ENCODE data around the gene FOXA1. TPM values are rescaled to one million over a fixed set of nuclear protein-coding genes. Genes with fewer than 3 reads are reported as not detected.
"Not testable (repeated sequence)": the region's sequence is repeated elsewhere in the genome, so short reads cannot be mapped to it uniquely, and the experiment has no call there.

FOXA1 gene
- total RNA-seq, 2 donors from 2014 or later: 186 to 656 TPM

GRCh38 chr14:37559386-37559785, 35.7 kb downstream of the FOXA1 start:
- Histone ChIP-seq H3K36me3 (no peaks in the 10 kb centered on the region), H3K4me1 (replicated peaks) (peaks cover 4% of the 10 kb centered on the region), H3K27ac (no peak overlapping the region), H3K4me3 (no peak overlapping the region), H3K9me3 (no peaks in the 10 kb centered on the region), H3K27me3 (replicated peaks; ENCODE audit: insufficient read depth) (no peaks in the 10 kb centered on the region)
- WGBS: 62% methylated on average over 6 of the region's 6 CpGs
- no peak for DNase-seq (ENCODE audit: low spot score)
- intact Hi-C loops (cut with DNase I): no loop called here
- TF ChIP-seq POLR2AphosphoS5 (IDR thresholded peaks at IDR 0.05) (no peak), POLR2A (IDR thresholded peaks at IDR 0.05) (no peak)
- TF ChIP-seq, protein P1, sequence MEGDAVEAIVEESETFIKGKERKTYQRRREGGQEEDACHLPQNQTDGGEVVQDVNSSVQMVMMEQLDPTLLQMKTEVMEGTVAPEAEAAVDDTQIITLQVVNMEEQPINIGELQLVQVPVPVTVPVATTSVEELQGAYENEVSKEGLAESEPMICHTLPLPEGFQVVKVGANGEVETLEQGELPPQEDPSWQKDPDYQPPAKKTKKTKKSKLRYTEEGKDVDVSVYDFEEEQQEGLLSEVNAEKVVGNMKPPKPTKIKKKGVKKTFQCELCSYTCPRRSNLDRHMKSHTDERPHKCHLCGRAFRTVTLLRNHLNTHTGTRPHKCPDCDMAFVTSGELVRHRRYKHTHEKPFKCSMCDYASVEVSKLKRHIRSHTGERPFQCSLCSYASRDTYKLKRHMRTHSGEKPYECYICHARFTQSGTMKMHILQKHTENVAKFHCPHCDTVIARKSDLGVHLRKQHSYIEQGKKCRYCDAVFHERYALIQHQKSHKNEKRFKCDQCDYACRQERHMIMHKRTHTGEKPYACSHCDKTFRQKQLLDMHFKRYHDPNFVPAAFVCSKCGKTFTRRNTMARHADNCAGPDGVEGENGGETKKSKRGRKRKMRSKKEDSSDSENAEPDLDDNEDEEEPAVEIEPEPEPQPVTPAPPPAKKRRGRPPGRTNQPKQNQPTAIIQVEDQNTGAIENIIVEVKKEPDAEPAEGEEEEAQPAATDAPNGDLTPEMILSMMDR (IDR thresholded peaks at IDR 0.05): no peak

- H3K36me3 ChIP-seq: no peaks in the 10 kb centered on the region
- no peaks in the 10 kb centered on the region for H3K9me3 ChIP-seq
- H3K27me3 ChIP-seq (replicated peaks; ENCODE audit: insufficient read depth): no peaks in the 10 kb centered on the region
- H3K4me3 ChIP-seq: no peak overlapping the region
- TF ChIP-seq, protein P1 (IDR thresholded peaks at IDR 0.05): no peak
- 95% methylated on average over 4 of the region's 4 CpGs for WGBS
- no peak for DNase-seq (ENCODE audit: low spot score)
- H3K27ac ChIP-seq: no peak overlapping the region
- intact Hi-C loops (cut with DNase I): no loop called here
- H3K4me1 ChIP-seq (replicated peaks): peaks cover 4% of the 10 kb centered on the region
Measured at GRCh38 chr14:37558740-37559139, 36.3 kb downstream of the FOXA1 start.

DNA sequence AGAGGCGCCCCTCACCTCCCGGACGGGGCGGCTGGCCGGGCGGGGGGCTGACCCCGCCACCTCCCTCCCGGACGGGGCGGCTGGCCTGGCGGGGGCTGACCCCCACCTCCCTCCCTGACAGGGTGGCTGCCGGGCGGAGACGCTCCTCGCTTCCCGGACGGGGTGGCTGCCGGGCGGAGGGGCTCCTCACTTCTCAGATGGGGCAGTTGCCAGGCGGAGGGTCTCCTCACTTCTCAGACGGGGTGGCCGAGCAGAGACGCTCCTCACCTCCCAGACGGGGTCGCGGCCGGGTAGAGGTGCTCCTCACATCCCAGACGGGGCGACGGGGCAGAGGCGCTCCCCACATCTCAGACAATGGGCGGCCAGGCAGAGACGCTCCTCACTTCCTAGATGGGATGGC, 39.5 kb downstream of the FOXA1 start:
- H3K36me3 ChIP-seq; intact Hi-C loops (cut with DNase I); H3K4me1 ChIP-seq (replicated peaks); H3K4me3 ChIP-seq; DNase-seq (ENCODE audit: low spot score); H3K27me3 ChIP-seq (replicated peaks; ENCODE audit: insufficient read depth); H3K9me3 ChIP-seq; H3K27ac ChIP-seq: not testable (repeated sequence)
- WGBS: 91% methylated on average over 16 of the region's 33 CpGs

GRCh38 chr14:37553935-37554550, 41.0 kb downstream of the FOXA1 start:
- DNase-seq (ENCODE audit: low spot score): no peak
- 100% methylated on average over 1 of the region's 1 CpG for WGBS
- TF ChIP-seq, protein P1 (IDR thresholded peaks at IDR 0.05): no peak
- TF ChIP-seq POLR2A (IDR thresholded peaks at IDR 0.05): no peak
- no peak for TF ChIP-seq POLR2AphosphoS5 (IDR thresholded peaks at IDR 0.05)
- H3K27me3 ChIP-seq (replicated peaks; ENCODE audit: insufficient read depth): no peaks in the 10 kb centered on the region
- H3K36me3 ChIP-seq: no peaks in the 10 kb centered on the region
- no peak overlapping the region for H3K27ac ChIP-seq
- intact Hi-C loops (cut with DNase I): no loop called here
- H3K4me1 ChIP-seq (replicated peaks): no peaks in the 10 kb centered on the region
- H3K4me3 ChIP-seq: no peak overlapping the region
- no peaks in the 10 kb centered on the region for H3K9me3 ChIP-seq

DNA sequence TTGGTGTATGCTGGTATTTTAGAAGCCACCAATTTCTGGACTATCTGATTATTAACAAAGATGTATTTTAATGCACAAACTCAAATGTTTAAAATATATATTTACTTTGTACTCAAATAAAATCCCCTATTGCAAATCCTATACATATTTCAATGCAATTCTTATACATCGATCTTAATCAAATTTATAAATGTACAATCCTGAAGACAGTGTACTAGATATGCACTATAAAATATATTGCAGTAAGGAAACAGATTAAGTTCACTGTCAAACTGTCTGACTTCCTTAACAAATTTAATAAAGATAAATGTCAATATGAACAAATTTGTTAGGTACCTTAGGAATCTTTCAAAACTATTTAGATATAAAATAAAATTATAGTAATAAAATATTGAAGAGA, 43.9 kb downstream of the FOXA1 start:
- Histone ChIP-seq H3K4me3 (no peak overlapping the region), H3K36me3 (no peaks in the 10 kb centered on the region), H3K27ac (no peak overlapping the region), H3K27me3 (replicated peaks; ENCODE audit: insufficient read depth) (no peaks in the 10 kb centered on the region), H3K4me1 (replicated peaks) (no peaks in the 10 kb centered on the region), H3K9me3 (no peaks in the 10 kb centered on the region)
- WGBS: 43% methylated on average over 1 of the region's 1 CpG
- intact Hi-C loops (cut with DNase I): no loop called here
- DNase-seq (ENCODE audit: low spot score): no peak
- TF ChIP-seq, protein P1 (IDR thresholded peaks at IDR 0.05): no peak
- no peak for TF ChIP-seq POLR2A (IDR thresholded peaks at IDR 0.05)
- no peak for TF ChIP-seq POLR2AphosphoS5 (IDR thresholded peaks at IDR 0.05)
